ENCODE measurements around the gene PCDHB9. TPM values are rescaled to one million over a fixed set of nuclear protein-coding genes. Genes with fewer than 3 reads are reported as not detected.
"Not testable (repeated sequence)": the region's sequence is repeated elsewhere in the genome, so short reads cannot be mapped to it uniquely, and the experiment has no call there.

PCDHB9 gene
- total and polyA plus RNA-seq, 2 experiments from 2014 or later: 0.27 to 0.63 TPM

GRCh38 chr5:141213656-141214339, 26.8 kb downstream of the PCDHB9 start, which contains the start of gene PCDHB13:
TSS of gene PCDHB13 (plus strand) at chr5:141213919. CDS start at chr5:141214124, 205 bp downstream.
- H4K20me1 ChIP-seq (replicated peaks; ENCODE audit: insufficient read depth); H3F3A ChIP-seq (replicated peaks; ENCODE audit: low read depth); H3K36me3 ChIP-seq (ENCODE audit: insufficient read depth); H3K27me3 ChIP-seq (ENCODE audit: insufficient read depth); H3K4me1 ChIP-seq (ENCODE audit: insufficient read depth); H3K9me2 ChIP-seq (ENCODE audit: insufficient read depth); H3K4me1 Mint-ChIP-seq; H3K27me3 Mint-ChIP-seq (ENCODE audit: insufficient read depth, low read depth, poor library complexity); H3K4me2 ChIP-seq; H3K27ac Mint-ChIP-seq; H2AFZ ChIP-seq; H3K27ac ChIP-seq (ENCODE audit: low read depth); H3K79me2 ChIP-seq (replicated peaks; ENCODE audit: insufficient read depth): not testable (repeated sequence)
- peak within 1 kb of the TSS; percentile 35; the same call in 1 of the 2 replicates for H3K4me3 ChIP-seq
- Mint-ChIP-seq H3K9me3 (peaks cover 37% of the 10 kb centered on the region), H3K36me3 (ENCODE audit: low read depth) (peaks cover 33% of the 10 kb centered on the region), H3K4me3 (peak within 1 kb of the TSS; percentile 38; the same call in 1 of the 3 replicates)
- ATAC-seq: peak; percentile 89
- peak; percentile 90 for DNase-seq (ENCODE audit: low spot score)
- TF ChIP-seq CTCF (conservative IDR thresholded peaks at IDR 0.05; ENCODE audit: low read depth in 2 of 2): peak; percentile 72 to 73

- DNase-seq (ENCODE audit: low spot score); H3K27me3 ChIP-seq (ENCODE audit: insufficient read depth); ATAC-seq; H3K36me3 ChIP-seq (ENCODE audit: insufficient read depth); H2AFZ ChIP-seq; H3F3A ChIP-seq (replicated peaks; ENCODE audit: low read depth); H3K4me3 Mint-ChIP-seq; H3K27me3 Mint-ChIP-seq (ENCODE audit: insufficient read depth, low read depth, poor library complexity); H3K4me1 Mint-ChIP-seq; H3K27ac ChIP-seq (ENCODE audit: low read depth); H3K4me3 ChIP-seq; H3K4me1 ChIP-seq (ENCODE audit: insufficient read depth); H3K4me2 ChIP-seq; H3K27ac Mint-ChIP-seq; H4K20me1 ChIP-seq (replicated peaks; ENCODE audit: insufficient read depth); H3K79me2 ChIP-seq (replicated peaks; ENCODE audit: insufficient read depth); H3K9me2 ChIP-seq (ENCODE audit: insufficient read depth): not testable (repeated sequence)
- peaks cover 34% of the 10 kb centered on the region for H3K9me3 Mint-ChIP-seq
- H3K36me3 Mint-ChIP-seq (ENCODE audit: low read depth): peaks cover 32% of the 10 kb centered on the region
Measured at GRCh38 chr5:141214583-141214982, 27.6 kb downstream of the PCDHB9 start.

GRCh38 chr5:141215504-141215903, 28.5 kb downstream of the PCDHB9 start:
- not testable (repeated sequence) for H3K79me2 ChIP-seq (replicated peaks; ENCODE audit: insufficient read depth); DNase-seq (ENCODE audit: low spot score); H3K4me1 ChIP-seq (ENCODE audit: insufficient read depth); H3K4me3 ChIP-seq; ATAC-seq; H2AFZ ChIP-seq; H3K4me3 Mint-ChIP-seq; H3K27ac ChIP-seq (ENCODE audit: low read depth); H4K20me1 ChIP-seq (replicated peaks; ENCODE audit: insufficient read depth); H3K4me1 Mint-ChIP-seq; H3K36me3 ChIP-seq (ENCODE audit: insufficient read depth); H3K27me3 ChIP-seq (ENCODE audit: insufficient read depth); H3K27me3 Mint-ChIP-seq (ENCODE audit: insufficient read depth, low read depth, poor library complexity); H3K4me2 ChIP-seq; H3K27ac Mint-ChIP-seq; H3F3A ChIP-seq (replicated peaks; ENCODE audit: low read depth); H3K9me2 ChIP-seq (ENCODE audit: insufficient read depth)
- peaks cover 26% of the 10 kb centered on the region for H3K36me3 Mint-ChIP-seq (ENCODE audit: low read depth)
- H3K9me3 Mint-ChIP-seq: peaks cover 28% of the 10 kb centered on the region

- not testable (repeated sequence) for H4K20me1 ChIP-seq (replicated peaks; ENCODE audit: insufficient read depth); H3K4me3 Mint-ChIP-seq; DNase-seq (ENCODE audit: low spot score); H3K4me1 ChIP-seq (ENCODE audit: insufficient read depth); H3K79me2 ChIP-seq (replicated peaks; ENCODE audit: insufficient read depth); H3K9me2 ChIP-seq (ENCODE audit: insufficient read depth); ATAC-seq; H3K4me1 Mint-ChIP-seq; H3K27me3 ChIP-seq (ENCODE audit: insufficient read depth); H2AFZ ChIP-seq; H3K27ac Mint-ChIP-seq; H3K36me3 ChIP-seq (ENCODE audit: insufficient read depth); H3K27me3 Mint-ChIP-seq (ENCODE audit: insufficient read depth, low read depth, poor library complexity); H3K27ac ChIP-seq (ENCODE audit: low read depth); H3K4me3 ChIP-seq; H3F3A ChIP-seq (replicated peaks; ENCODE audit: low read depth); H3K4me2 ChIP-seq
- peaks cover 25% of the 10 kb centered on the region for H3K9me3 Mint-ChIP-seq
- peaks cover 24% of the 10 kb centered on the region for H3K36me3 Mint-ChIP-seq (ENCODE audit: low read depth)
Measured at GRCh38 chr5:141216035-141216434, 29.1 kb downstream of the PCDHB9 start.

Measured in GM23338 (cell line).